NCI-H2196 (cell line): Measurements from ENCODE around the gene MED29.
"Not testable (repeated sequence)": the region's sequence is repeated elsewhere in the genome, so short reads cannot be mapped to it uniquely, and the experiment has no call there.

Experiments used
- DNase-seq: peaks from one replicate; lab custom pipeline; 2025; ENCODE audit not compliant: unreplicated experiment; lab: John Stamatoyannopoulos, UW

Gene MED29

GRCh38 chr19:39369200-39369599, 22.0 kb upstream of the MED29 start:
- DNase-seq: no peak

GRCh38 chr19:39370735-39371134, 20.4 kb upstream of the MED29 start:
- no peak for DNase-seq

GRCh38 chr19:39372047-39372802, 19.0 kb upstream of the MED29 start:
- DNase-seq: peak; percentile 8

GRCh38 chr19:39372941-39373340, 18.2 kb upstream of the MED29 start:
- no peak for DNase-seq

GRCh38 chr19:39375929-39376328, 15.2 kb upstream of the MED29 start:
- no peak for DNase-seq

- no peak for DNase-seq
These were observed 13.5 kb upstream of the MED29 start for GRCh38 chr19:39377373-39378362.

DNA sequence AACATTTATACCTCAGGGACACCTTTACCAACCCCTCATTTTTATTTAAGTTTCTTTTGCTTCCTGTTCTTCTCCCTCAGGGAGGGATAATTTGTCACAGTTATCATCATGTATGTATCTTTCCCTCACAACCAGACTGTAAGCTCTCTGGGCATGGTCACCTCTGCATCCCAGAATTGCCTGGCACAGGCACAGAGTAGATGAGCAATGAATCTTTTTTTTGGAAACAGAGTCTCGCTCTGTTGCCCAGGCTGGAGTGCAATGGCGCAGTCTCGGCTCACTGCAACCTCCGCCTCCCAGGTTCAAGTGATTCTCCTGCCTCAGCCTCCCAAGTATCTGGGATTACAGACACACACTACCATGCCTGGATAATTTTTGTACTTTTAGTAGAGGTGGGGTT, 11.8 kb upstream of the MED29 start:
- not testable (repeated sequence) for DNase-seq

DNA sequence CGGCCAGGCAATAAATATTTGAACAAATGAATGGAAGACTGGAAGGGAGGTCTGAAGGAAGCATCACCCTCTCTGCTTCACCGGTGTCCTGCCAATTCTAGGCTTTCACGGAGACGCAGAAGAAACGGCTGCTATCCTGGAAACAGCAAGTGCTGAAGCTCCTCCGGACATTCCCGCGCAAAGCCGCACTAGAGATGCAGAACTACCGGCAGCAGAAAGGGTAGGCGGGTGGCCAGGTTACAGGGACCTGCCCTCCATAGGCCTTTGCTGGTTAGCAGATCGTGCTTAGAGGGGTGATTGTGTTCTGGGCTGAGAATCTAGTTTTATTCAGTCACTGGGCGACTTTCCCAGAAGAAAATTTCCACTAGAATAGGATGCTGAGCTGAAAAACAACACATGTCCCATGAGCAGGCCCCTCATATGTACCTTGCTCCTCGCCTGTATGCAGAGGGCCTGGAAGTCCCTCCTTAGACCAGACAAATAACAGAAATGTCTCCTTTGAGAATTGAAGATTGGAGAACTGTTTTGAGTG, 11.2 kb upstream of the MED29 start:
- no peak for DNase-seq

DNA sequence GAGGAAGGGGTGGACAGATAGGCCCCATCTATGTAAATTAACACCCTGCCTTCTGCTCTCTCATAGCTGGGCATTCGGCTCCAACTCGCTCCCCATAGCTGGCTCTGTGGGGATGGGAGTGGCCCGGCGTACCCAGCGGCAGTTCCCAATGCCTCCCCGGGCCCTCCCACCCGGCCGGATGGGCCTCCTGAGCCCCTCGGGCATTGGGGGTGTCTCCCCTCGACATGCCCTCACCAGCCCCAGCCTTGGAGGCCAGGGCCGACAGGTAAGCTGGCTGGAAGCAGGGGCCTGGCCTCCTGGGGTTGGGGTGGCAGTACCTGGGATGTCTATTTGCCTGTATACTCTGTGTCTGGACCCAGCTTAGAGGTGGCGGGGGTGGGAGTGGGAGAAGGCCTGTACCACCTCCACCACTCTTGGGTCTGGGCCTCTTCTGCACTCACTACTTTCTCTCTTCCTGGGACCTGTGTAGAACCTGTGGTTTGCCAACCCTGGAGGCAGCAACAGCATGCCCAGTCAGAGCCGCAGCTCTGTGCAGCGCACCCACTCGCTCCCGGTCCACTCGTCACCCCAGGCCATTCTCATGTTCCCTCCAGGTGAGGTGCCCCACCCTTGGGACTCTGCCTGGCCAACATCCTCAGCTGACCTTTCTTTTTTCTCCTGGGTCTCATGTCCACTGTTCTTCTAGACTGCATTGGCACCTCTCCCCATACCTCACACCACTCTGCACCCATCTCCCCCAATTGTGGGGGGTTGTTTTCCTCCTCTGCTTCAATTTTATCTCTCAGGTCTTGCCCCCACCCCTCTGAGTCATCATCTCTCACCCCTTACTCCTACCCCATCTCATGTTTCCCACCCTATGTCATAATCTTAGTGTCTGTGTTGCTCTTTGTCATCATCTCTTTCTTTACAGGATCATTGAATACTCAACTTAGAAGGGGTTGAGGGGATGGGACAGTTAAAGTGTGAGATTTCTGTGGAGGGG, 10.4 kb upstream of the MED29 start:
- DNase-seq: no peak

GRCh38 chr19:39381910-39382611, 9.1 kb upstream of the MED29 start:
- DNase-seq: no peak

DNA sequence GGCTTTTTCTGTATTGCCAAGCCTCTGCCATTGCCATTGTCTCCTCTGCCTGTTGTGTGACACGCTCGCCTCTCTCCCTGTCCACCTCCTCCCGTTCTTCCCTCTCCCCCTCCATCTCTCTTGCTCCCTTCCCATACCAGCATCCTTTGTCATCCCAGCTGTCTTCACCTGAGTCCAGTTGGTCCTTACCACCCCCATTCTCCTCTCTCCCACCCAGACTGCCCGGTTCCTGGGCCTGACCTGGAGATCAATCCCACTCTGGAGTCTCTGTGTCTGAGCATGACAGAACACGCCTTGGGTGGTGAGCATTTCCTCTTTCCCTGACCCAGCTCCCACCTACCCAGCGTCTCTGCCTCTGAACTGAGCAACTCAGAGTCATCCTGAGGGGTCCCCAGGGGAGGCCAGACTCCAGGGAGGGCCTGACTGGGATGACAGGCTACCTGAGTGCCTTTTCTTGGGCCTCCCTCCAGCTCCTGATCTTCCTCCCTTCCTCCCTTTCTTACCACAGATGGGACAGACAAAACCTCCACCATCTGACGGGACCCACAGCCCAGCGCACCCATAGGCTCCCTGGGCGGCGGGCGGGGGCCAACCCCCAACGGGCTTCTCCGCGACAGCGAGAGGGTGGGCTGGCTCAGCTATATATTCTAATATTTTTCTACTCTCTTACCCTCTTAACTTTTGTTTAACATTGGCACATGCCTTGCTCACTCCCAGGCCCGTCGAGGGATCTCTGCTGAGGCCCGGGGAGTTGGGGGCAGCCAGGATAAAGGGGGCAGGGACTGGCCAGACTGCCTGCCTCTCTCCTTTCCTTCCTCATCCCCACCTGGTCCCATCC, 8.0 kb upstream of the MED29 start:
- no peak for DNase-seq

DNA sequence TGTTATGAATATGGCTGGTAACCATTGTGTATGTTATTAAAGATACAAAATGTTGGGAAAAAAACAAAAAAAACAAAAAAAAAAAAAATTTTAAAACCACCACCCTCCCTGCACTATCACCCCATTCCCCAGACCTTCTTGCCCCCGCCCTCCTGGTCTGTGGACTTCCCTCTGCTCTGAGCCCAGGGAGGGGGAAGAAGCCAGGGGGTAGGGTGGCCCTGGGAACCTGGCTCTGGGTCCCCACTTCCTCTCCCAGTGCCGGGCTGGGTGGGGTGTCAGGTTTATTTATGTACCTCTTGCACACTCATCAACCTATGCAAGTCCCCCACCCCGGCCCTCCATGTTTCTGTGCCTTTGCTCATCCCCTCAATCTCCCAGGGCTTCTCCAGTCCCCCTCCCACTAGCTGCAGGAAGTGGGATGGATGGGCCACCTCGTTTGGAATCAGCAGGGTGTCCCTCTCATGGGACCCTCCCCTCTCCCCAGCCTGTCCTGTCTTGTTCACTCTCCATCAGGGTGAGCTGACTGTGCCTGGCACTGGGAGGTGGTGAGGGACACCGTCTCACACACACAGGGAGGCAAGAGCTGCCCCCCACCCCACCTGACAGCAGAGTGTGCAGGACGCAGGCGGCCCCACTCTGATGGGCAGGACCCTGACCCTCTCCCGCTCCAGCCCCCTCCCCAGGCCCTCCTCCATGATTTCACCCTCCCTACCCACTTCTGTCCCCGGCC, 6.2 kb upstream of the MED29 start:
- no peak for DNase-seq

DNA sequence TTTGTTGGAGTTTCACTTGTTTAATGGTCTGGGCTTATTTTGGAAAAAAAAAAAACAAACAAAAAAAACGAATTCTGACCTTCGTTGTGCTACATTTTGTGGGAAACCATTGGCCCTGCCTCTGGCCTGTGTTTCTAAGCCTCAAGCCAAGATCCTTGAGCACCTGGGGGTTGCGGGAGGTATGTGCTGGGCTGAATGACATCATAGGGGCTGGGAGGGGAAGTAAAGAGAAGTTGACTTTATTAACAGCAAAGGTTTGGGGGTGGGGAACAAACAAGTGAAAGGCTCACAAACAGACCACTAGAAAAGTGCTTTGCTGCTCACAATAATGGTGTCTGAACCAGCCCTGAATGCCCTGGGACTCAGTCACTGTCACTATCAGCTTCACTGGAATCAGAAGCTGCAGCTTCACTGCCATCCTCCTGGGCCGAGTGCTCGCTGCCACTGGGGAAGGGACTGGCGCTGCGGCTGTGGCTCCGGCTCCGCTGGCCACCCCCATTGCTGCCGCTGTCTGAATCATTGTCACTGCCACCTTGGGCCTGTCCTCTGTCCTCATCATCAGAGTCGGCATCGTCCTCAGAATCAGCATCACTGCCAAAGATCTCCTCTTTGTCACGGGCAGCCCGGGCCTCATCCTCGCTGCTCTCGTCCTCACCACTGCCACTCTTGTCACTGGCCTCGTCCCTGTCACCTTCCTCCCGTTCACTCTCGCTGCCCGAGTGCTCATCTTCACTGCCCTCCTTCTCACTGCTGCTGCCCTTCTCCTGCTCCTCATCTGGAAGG, 5.4 kb upstream of the MED29 start:
- DNase-seq: no peak

- no peak for DNase-seq
These were observed 4.6 kb upstream of the MED29 start for GRCh38 chr19:39386557-39386956.

DNA sequence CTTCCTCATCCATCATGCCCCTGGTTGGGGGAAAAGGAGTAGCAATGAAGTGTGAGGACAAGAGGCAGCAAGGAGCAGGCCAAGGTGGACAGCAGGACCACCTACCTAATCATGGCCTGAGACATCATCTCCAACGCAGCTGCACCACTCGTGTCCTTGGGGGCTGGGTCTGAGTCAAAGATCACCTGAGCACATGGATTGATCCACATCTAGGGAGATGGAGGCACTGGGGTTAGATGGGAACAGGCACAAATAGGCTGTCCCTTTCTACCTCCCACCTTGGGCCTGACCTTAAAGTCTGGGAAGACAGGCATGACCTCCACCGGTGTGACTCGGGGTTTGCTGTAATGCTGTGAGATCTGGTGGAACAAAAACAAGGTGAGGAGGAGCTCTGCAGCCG, 2.5 kb upstream of the MED29 start:
- DNase-seq: no peak

DNA sequence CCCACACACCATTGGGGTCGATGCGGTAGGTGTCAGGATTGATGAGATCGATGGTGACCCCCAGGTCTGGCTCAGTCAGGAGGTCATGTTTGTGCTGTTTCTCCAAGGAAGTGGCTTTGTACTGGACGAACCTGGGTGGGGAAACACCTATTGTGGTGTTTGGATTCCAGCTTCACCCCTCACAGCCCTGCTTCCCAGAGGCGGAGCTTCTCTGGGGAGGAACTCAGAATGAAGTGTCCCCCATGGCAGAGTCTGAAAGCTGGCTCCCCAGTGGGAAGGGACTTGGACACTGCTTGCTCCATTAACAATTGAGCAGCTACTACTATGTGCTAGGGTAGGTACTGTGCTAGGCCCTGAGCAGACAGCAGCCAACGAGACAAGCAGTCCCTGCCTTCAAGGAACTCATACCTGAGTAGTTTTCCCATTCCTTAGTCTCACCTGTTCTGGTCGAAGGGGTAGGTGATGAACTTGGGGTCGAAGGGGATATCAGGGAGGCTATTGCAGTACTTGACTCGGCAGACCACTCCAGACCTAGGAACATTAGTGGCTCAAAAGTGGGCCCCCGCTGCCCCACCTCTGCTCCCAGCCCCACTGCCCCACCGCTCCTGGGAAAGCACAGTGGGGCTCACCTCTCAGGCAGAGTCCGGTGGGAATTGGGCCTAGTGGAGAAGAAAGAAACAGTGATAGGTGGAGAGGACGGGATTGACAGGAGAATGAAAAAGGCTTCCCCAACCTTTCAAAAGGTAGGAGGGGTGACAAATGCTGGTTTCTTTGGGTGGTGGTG, 1.4 kb upstream of the MED29 start:
- DNase-seq: no peak

GRCh38 chr19:39390451-39390750, 777 bp upstream of the MED29 start:
- peak; percentile 82 for DNase-seq
